Endothelial cell of umbilical vein (primary cell): ENCODE measurements around the gene SGSM1.

ENCODE experiments used
- CTCF ChIP-seq, 2 donors: IDR thresholded peaks; 1 replicate in 1 of 2; 2 replicates in 1 of 2; pipeline ENCODE4 v1.5.1; 2011; ENCODE audit warnings: low read length in 2 of 2, mild to moderate bottlenecking in 2 of 2, moderate library complexity in 2 of 2, control low read depth in 1 of 2, inconsistent platforms in 1 of 2, low read depth in 1 of 2; ENCODE audit not compliant: insufficient read depth in 1 of 2; ENCODE audit errors: extremely low read depth in 1 of 2
- FOS ChIP-seq: IDR thresholded peaks from 2 replicates; pipeline ENCODE4 v1.6.1; 2011; ENCODE audit warnings: mild to moderate bottlenecking, low read length, moderate library complexity, borderline replicate concordance; ENCODE audit not compliant: insufficient read depth
- MAX ChIP-seq: IDR thresholded peaks from 2 replicates; pipeline ENCODE4 v1.6.1; 2011; ENCODE audit not compliant: insufficient read depth, insufficient read length
- POLR2A ChIP-seq: IDR thresholded peaks from 2 replicates; pipeline ENCODE4 v1.6.1; 2012; ENCODE audit warnings: low read depth, mild to moderate bottlenecking, control low read depth, low read length
- POLR2AphosphoS5 ChIP-seq: IDR thresholded peaks from 2 replicates; pipeline ENCODE4 v1.6.1; 2012; ENCODE audit warnings: low read depth, mild to moderate bottlenecking, control low read depth, low read length, moderate library complexity; ENCODE audit not compliant: insufficient read depth

- TF ChIP-seq CTCF (IDR thresholded peaks at IDR 0.05; ENCODE audit: extremely low read depth in 1 of 2, insufficient read depth in 1 of 2, low read depth in 1 of 2, low read length in 2 of 2) (no peak), MAX (no peak), POLR2A (no peak), POLR2AphosphoS5 (no peak), FOS (no peak)
These were observed 65.7 kb downstream of the SGSM1 start for GRCh38 chr22:24871611-24872205.
